OCI-LY3 (cell line): Measurements from ENCODE around the gene TRPM1.

Experiments used
- EZH2phosphoT487 ChIP-seq: fragments of 200-600 bp; shearing (Covaris generic); IDR thresholded peaks from 2 replicates; pipeline ENCODE4 v1.6.1; 2018; ENCODE audit warnings: antibody characterized with exemption, mixed run types, low read depth
- TF ChIP-seq, protein P1 (sequence below): fragments of 200-600, 300-600 bp; sonication (generic); IDR thresholded peaks from 2 replicates; pipeline ENCODE4 v1.5.1; 2014; ENCODE audit warnings: antibody characterized with exemption, low read length, low read depth

DNA sequence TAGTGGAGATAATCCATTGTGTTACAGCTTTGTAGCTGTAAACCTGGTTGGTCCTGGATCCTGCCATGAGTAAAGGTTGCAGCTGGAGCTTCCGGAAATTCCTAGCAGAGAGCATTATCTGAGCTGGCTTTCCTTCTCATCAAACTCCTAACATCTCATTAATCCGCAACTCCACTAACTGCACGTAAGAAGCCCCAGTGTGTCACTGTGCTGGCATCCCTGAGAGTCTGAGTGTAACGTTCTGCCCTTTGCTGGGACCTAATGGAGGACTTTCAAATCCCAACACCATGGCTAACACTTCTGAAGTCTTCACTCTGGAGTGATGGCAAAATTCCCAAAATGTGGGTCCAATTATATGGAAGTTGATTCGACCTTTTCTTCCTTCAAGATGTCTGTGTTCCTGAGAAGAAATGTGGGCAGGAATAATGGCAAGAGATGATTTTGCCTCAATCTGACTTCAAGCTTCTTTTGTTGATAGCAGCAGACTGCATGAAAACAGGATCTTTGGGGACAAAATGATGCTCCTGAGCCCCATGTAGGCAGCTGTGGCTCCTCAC, 9.6 kb upstream of the TRPM1 start:
- TF ChIP-seq, protein P1, sequence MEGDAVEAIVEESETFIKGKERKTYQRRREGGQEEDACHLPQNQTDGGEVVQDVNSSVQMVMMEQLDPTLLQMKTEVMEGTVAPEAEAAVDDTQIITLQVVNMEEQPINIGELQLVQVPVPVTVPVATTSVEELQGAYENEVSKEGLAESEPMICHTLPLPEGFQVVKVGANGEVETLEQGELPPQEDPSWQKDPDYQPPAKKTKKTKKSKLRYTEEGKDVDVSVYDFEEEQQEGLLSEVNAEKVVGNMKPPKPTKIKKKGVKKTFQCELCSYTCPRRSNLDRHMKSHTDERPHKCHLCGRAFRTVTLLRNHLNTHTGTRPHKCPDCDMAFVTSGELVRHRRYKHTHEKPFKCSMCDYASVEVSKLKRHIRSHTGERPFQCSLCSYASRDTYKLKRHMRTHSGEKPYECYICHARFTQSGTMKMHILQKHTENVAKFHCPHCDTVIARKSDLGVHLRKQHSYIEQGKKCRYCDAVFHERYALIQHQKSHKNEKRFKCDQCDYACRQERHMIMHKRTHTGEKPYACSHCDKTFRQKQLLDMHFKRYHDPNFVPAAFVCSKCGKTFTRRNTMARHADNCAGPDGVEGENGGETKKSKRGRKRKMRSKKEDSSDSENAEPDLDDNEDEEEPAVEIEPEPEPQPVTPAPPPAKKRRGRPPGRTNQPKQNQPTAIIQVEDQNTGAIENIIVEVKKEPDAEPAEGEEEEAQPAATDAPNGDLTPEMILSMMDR = no peak
- no peak for TF ChIP-seq EZH2phosphoT487
